Ishikawa (cell line): ENCODE results near the gene PDGFC.

Experiments
- CEBPB ChIP-seq: IDR thresholded peaks from 2 replicates; pipeline ENCODE4 v1.6.1; 2012
- CREB1 ChIP-seq: IDR thresholded peaks from 2 replicates; pipeline ENCODE4 v1.6.1; 2012; ENCODE audit warnings: low read depth
- EGR1 ChIP-seq: IDR thresholded peaks from 2 replicates; pipeline ENCODE4 v1.6.1; 2012
- EP300 ChIP-seq: IDR thresholded peaks from 2 replicates; pipeline ENCODE4 v1.6.1; 2012; ENCODE audit warnings: borderline replicate concordance
- FOXM1 ChIP-seq: IDR thresholded peaks from 2 replicates; pipeline ENCODE4 v1.6.1; 2012; ENCODE audit warnings: low read depth, borderline replicate concordance
- MAX ChIP-seq: IDR thresholded peaks from 2 replicates; pipeline ENCODE4 v1.6.1; 2012
- NFIC ChIP-seq: IDR thresholded peaks from 2 replicates; pipeline ENCODE4 v1.6.1; 2012
- RAD21 ChIP-seq: IDR thresholded peaks from 2 replicates; pipeline ENCODE4 v1.6.1; 2012; ENCODE audit warnings: low read depth
- REST ChIP-seq: IDR thresholded peaks from 2 replicates; pipeline ENCODE4 v1.6.1; 2012; ENCODE audit warnings: low read depth, mild to moderate bottlenecking
- TAF1 ChIP-seq: IDR thresholded peaks from 2 replicates; pipeline ENCODE4 v1.6.1; 2012; ENCODE audit warnings: low read depth, mild to moderate bottlenecking
- TCF12 ChIP-seq: IDR thresholded peaks from 2 replicates; pipeline ENCODE4 v1.6.1; 2012; ENCODE audit warnings: low read depth
- TEAD4 ChIP-seq: IDR thresholded peaks from 2 replicates; pipeline ENCODE4 v1.6.1; 2012
- USF1 ChIP-seq: IDR thresholded peaks from 2 replicates; pipeline ENCODE4 v1.6.1; 2012
- YY1 ChIP-seq: IDR thresholded peaks from 2 replicates; pipeline ENCODE4 v1.6.1; 2012; ENCODE audit warnings: low read depth
- ZBTB7A ChIP-seq: IDR thresholded peaks from 2 replicates; pipeline ENCODE4 v1.6.1; 2012; ENCODE audit warnings: low read depth

Gene PDGFC

GRCh38 chr4:156950948-156951347 is 20.7 kb downstream of the PDGFC start:
- TF ChIP-seq NFIC: no peak
- no peak for TF ChIP-seq YY1
- TF ChIP-seq FOXM1: no peak
- no peak for TF ChIP-seq USF1
- TF ChIP-seq REST: no peak
- TF ChIP-seq ZBTB7A: no peak
- no peak for TF ChIP-seq MAX
- no peak for TF ChIP-seq TCF12
- no peak for TF ChIP-seq RAD21
- TF ChIP-seq CEBPB: no peak

DNA sequence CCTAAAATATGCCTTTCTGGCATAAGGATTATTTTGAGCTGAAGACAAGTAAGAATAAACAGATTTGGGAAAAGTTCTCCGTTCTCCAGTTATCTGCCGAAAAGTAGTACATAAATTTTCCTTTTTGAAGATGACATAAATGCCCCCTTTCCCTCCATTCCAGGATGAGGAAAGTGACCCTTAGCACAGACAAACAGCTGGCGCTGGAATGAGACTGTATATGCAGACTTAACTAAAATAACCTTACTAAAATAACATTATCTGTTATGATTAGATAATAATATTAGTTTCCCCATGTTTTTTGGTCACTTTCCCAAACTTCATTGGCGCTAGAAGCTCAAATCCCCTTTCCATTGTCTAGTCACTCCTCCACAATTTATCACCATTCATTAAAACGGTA is 21.5 kb downstream of the PDGFC start:
- TF ChIP-seq ZBTB7A (no peak), REST (no peak), EGR1 (no peak), RAD21 (no peak), CEBPB (no peak), MAX (no peak), TEAD4 (no peak)

DNA sequence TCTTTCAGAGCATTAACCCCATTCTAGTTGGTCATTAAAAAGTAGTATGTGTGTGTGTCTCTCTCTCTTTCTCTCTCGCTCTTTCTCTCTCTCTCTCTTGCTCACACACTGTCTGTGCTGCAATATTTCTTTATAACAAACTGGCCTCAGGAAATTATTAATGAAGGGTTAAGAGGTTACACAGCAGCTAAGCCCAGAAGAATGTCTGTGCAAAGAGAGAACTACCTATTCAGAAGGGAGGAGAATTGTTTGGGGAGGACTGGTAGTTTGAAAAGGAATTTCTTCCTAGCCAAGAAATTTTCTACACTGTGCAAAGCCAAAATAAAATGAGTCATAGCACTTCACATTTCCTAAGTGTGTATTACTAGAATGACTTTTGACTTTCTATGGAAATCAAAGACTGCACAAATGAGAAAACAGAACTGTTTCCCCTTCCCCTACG is 22.2 kb downstream of the PDGFC start:
- TF ChIP-seq TAF1 (no peak), NFIC (peak; percentile 59), REST (no peak), MAX (peak; percentile 9; the same call in 1 of the 2 replicates), CREB1 (no peak), TEAD4 (peak; percentile 59; the same call in 1 of the 2 replicates), TCF12 (no peak), YY1 (no peak), FOXM1 (0 out of 2 replicates have a peak, but pooled peaks have one; percentile 44), EP300 (peak; percentile 48; the same call in 1 of the 2 replicates), RAD21 (no peak), ZBTB7A (no peak), USF1 (no peak), EGR1 (no peak), CEBPB (no peak)

DNA sequence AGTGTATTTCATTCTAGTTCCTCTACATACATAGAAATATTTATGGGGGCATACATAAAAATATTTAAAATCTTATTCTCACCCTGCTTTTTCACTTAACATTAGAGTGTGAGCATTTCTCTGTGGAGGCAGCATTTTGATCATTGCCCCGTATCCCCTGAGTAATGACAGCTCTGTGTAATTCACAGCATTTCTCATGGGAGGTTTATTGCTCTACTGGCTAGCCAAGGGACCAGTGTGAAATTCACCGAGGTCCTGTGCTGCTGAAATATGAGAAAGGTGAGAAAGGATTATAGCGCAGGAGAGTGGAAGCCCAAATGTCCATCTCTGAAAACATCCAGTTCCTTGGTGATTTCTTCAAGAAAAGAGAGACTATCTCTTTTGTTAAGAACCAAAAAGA is 22.9 kb downstream of the PDGFC start:
- no peak for TF ChIP-seq REST
- peak; percentile 8; the same call in 1 of the 2 replicates for TF ChIP-seq RAD21
- 0 out of 2 replicates have a peak, but pooled peaks have one; percentile 14 for TF ChIP-seq TEAD4
- peak; percentile 58; the same call in 1 of the 2 replicates for TF ChIP-seq EP300
